HG02884 (cell line): ENCODE results near the gene ASTN1.
A peak's percentile ranks its signal among the peaks of the same experiment; 100 is the strongest.

Source experiments
- ATAC-seq: cut with Tn5 transposase; IDR thresholded peaks from one replicate; pipeline ENCODE4 v1.9.1; 2021; ENCODE audit warnings: mild to moderate bottlenecking, moderate library complexity; ENCODE audit not compliant: unreplicated experiment

ASTN1 gene

DNA sequence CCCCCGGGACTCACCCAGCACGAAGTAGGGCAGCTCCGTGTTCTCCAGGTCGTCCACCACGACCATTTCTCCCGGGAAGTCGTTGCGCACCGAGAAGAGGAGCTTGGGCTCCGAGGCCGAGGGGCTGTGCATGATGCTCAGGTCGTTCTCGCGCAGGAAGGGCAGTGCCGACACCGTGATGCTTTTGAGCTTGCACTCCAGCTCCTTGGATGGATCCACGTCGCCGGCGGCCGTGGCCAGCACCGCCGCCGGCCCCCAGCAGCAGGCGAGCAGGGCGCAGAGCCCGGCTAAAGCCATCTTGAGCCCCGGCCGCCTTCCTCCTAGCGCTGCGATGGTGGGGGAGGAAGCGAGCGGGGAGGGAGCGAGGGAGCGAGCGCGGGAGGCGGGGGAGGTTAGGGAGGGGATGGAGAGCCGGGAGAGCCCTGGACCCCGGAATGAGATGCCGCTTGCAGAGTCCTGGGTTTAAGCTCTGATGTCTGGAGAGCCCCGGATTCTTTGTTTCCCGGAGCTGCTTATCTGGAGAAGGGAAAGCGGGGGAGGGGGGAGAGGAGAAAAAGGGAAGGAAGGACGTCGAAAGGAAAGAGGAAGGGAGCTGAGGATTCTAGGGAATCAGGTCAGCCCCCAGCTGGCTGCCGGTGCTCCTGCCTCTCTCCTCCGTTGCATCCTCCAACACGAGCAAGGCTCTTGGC, at the start of gene ASTN1:
Gene ASTN1 (minus strand): TSS at position 333 of the 689 bp plus-strand sequence. CDS start 36 bp downstream, at position 297.
- no peak for ATAC-seq

DNA sequence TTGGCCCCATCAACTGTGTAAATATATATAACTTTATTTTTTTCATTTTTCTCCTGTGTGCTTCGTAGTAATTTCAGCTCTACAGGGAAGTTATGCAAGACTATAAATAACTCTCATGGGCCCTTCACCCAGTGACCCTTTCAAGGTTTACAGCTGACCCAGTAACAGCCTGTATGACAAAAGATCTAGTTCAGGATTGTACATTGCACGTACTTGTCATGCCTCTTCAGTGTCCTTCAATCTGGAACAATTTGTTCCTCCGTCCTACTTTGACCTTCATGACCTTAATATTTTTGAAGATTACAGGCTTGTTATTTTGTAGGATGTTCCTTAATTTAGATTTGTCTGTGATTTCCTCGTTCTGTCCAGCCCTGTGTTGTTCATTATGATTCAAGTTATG, 46.7 kb upstream of the ASTN1 start:
- ATAC-seq = no peak

DNA sequence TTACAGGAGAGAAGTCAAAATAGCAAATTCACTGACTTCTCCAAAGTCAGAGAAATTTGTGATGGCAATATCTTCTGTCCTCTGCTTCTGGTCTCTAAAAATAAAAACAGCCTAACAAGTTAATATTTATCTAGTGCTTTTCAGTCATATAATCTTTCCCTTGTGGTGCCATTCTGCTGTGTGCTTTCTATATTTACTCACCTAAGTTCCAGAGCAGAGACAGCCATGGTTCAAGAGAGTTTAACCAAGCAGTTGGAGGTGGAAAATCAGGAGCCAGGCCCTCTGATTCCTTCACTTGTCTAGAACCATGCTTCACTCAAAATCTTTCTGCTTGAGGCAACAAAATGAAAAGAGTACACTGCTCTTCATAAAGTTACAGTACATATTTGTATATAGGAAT, 45.6 kb upstream of the ASTN1 start:
- no peak for ATAC-seq

DNA sequence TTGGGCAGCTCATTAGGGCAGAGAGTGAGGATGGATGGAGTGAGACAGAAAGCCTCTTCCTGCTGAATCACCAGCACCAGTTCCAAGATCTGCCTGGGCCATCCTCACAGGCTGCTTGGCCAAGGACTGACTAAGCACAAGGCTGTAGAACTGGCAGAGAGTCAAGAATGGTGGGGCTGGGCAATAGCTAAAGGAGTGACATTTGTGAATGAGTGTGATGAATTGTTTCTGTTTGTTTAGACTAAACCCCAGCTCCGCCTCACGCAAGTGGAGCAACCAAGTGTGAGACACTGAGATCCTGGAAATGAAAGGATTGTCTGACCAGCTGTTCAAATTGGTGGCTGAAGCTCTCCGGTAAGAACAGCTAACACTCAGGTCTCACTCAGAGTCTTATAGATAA, 44.8 kb upstream of the ASTN1 start:
- ATAC-seq = no peak

DNA sequence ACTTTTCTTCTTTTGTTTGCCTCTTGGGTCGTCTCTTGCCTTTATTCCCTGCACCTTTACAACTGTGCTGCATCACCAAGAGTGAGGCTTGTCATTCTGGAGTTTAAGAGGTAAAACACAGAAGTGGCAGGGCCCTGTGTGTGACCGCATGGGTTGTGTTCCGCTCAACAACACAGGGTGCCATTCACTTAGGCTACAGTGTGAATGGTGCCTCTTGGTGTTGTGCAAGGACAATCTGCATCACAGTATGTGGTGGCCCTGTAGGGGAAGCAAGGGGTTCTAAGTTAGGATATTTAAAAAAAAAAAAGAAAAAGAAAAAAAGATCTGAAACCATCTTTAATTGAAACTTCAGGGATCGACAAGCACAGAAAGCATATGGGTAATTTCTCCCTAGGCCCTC, 44.4 kb upstream of the ASTN1 start:
- ATAC-seq = no peak

DNA sequence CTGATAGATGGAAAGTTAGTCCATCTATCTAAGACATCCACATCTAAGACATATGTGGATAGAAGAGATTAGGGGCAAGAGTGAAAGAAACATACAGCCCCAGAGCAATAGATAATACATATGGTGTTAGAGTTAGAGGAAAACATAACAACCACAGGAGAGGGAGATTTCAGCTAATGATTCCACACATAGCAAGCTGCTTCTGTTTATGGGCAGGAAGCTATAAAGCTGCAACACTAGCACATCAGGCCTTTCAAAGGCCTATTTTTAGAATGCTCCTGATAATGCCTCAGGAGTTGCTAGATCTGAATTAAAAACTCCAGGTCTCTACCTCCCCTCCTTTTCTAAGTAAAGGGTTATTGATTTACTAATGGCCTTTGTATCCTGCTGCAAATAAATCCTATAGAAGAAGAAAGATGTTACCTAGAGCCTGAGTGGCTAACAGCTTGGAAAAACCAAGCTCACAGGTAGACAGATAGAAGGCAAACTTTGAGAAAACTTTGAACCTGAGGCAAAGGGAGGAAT, 42.4 kb upstream of the ASTN1 start:
- no peak for ATAC-seq

DNA sequence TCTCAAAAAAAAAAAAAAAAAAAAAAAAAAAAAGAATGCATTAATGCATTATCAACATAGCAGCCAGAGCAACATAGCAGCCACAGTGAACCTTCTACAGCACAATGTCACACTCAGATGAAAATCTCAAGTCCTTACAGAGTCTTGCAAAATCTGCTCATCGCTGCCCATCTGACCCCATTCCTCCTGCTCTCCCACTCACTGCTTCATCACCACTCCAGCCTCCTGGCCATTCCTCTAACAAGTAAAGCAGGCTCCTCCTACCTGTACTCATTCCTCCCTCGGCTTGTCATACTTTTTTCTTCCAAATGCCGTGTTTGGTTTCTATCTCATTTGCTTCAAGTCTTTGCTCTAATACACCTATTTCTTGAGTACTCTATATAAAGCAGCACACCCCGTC, 35.8 kb upstream of the ASTN1 start:
- ATAC-seq = no peak

DNA sequence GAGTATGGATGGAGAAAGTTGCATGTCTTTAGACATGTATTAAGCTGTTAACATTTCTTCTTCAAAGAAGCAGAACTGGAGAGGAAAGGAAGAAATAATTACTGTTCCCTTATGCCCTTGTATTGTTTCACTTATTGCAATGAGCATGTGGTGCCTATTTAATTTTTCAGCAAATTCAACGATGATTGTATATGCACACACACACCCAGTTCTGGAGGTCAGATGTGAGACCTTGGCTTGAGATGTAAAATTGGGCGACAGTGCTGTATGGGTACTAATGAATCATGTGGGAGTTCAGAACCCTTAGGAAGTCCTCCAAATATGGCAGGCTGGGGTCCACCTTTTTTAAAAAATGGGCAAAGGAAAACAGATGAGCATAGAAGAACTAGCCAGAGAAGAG, 33.7 kb upstream of the ASTN1 start:
- ATAC-seq = no peak

DNA sequence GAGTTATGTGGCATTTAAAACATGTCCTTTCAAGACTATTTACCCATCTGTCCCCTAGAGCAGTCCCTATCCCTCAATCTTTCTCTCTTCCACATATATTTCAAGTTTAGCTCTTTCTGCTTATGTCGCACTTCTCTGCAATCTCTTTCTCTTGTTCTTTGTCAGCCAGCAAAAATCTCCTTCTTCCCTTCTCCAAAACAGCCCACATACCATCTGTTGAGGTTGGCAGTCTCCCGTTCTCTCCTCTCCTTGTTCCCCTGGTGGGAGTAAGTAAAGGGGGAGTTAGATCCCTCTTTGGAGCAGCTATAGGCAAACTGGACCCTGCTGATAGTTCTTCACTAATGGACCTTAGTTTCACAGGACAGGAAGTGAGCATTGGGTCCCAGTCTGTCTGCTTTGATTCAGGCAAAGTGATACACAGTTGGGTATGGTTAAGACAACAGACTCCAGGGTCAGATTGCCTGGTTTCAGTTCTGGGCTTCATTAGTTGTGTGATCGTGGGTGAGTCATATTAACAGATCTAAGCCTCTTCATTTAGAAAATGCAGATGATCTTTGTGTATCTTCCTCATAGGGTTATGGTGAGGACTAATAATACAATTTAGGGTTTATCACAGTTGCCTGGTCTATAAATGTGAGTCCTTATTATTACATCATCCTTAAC, 25.9 kb upstream of the ASTN1 start:
- no peak for ATAC-seq

DNA sequence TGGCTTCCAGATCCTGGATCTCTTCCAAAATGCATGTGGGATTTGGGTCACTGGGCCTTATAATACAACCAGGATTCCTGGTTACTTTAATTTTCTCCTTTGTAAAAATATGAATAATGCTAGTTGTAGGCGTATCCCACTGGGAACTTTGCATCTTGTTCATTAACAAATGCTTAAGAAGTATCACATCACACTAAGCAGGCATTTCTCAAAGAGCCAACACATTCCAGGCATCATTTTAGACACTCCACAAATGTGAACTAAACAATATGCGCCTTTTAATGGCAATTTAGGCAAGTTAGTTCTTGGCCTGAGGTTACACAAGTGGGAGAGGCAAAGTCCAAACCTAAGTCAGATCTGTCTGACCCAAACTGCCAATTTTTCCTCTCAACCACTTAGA, 22.1 kb upstream of the ASTN1 start:
- ATAC-seq = no peak

DNA sequence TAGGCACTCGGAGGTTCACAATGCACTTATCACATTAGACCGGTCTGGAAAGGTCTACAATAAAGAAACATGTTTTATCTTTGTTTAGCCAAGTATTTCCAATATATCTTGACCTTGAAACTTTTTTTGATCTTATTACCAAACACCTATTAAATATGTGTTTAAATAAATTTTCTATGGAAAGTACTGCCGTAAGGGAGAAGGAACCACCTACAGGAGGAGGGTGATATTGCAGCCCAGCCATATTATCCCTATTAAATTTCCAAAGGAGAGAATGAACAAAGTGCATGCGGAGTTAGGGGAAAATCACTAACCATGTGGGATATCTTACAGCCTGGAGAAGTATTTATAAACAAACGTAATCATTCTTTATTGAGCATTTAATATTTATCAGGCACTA, 20.7 kb upstream of the ASTN1 start:
- ATAC-seq = no peak

DNA sequence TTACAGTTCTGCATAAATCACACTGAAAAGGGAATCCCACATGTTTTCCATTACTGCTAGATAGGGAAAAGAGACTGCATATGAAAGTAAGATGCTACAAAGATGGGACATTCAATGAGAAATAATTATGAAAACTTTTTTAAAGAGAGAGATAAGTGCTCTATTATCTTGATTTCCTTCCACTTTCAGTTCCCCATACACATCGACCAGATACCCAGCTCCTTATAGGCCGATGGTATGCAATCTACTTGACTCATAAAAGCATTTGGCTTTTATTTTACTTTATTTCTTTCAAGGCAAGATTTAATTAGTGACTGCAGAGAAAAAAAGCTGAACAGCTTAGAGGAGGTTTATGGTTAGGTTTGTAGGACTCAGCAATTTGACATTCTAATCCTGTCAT, 19.3 kb upstream of the ASTN1 start:
- ATAC-seq = no peak

DNA sequence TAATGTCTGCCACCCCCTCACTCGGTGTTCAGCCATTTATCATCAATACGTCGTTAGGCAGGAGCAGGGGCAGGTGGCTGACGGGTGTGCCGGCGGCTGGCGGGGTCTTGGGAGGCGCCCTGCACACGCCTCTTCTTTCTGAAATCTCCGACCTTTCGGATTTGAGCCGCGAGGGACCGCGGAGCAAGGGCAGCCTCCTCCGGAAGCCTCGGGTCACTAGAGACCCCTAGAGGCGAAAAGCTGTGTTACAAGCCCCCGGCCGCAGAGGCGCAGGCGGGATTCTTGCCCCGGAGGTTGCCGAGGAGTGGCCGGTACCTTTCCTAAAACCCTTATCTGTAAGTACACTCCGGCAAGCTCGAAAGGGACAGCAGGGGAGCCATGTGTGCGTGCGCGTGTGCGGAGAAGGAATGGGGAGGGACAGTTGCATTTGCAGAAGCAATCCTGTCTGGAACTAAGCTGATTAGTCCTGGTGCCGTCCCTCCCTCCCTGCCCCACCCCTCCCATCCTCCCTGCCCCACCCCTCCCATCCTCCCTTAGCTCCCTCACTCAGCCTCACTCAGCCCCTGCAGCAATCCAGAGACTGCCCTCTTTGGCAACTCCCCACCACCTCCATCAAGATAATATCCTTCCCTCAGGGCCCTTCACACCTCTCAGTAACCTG, 17.2 kb upstream of the ASTN1 start:
- peak; percentile 97 for ATAC-seq

DNA sequence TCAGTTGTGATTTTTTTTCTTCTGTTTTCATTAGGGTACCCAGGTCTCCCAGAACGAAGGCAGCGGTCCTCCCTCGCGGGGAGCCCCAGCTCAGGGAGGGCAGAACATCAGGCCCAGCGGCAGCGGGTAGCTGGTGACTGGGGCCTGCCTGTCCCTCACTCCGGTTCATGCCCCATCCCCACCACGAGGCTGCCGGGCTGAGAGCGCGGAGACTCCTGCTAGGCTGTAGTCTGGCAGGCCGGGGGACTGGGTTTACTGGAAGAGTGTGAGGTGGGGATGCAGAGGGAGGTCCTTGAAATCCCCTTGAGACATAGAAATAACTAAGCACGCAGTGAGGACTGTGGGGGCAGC, 16.7 kb upstream of the ASTN1 start:
- ATAC-seq = no peak

DNA sequence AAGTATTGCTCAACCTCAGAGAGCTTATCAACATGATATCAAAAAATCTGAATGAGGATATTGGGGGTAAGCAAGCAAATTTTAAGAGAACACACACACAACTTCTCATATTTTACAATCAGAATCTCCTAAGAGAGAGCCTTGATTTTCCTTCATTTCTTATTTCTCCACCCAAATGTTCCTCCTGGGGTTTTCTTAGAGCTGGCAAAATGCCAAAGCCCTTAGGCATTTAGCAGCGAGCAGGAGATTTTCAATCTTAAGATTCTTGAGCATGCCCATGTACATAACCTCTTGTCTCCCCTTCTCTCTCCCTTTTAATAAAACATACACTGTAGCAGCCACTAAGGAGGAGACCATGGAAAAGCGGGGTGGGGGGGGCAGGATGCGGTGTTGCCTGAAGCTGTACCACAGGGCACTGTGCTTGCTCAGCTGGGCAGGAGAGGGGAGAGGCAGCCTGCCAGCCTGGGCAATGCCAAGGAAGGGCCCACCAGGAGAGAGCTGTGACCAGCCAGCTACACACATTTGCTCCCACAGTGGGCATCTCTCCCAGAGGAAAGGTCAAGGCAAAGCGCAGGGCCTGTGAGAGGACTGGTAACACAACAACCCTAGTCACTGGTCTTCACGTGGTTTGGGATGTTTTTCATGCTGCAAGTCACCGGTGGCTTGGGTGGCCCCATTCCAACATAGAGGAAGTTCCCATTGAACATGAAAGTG, 10.6 kb upstream of the ASTN1 start:
- no peak for ATAC-seq

DNA sequence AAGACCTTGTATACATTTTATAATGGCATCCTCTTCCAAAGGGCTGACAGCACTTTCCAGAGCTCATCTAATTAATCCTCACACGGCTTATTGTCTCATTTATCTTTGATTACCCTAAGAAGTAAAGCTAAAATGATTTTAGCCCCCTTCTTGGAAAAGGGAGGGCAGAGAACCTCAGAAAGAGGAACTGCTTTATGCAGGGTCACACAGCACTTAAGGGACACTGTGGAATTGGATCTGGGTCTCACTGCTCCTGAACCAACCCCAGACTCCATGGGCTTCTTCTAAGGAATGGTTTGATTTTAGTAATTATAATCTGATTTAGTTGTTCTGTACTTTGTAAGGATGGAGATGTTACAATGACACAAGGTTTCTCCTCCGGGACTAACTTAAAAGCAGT, 9.5 kb upstream of the ASTN1 start:
- no peak for ATAC-seq

DNA sequence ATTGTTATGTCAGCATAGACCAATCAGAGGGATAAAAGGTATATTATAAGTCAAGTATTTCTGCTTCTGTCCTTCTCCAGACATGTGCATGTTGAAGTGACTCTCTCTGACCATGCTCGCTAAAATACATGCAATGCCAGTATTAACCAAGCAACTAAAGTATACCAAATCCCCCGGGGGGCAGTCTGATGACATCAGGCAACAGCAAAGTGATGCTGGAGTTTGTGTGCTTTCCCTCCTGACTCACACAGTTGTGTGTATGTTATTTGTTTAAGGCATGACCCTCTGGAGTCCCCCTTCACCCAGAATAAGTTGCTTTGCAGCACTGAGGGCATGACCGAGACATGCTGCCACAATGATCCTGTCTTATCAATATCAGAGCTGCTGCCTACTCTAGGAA, 8.4 kb upstream of the ASTN1 start:
- ATAC-seq = no peak

DNA sequence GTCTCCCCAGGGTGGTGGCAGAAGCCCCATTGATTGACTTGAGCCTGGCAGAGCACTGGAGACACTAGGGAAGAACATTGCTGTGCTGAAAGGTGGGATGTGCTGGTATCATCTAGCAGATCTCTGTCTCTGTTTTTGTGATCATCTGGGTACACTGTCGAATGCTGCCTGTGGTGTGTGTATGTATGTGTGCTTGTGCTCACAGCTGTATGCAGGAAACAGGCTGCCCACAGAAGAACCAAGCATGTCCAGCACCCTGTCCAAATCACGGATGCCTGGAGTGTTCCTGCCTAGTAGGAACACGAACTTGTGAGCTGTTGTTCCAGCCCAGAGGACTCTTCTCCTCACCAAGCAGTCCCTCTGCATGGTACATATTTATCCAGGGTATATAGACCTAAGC, 7.8 kb upstream of the ASTN1 start:
- no peak for ATAC-seq

DNA sequence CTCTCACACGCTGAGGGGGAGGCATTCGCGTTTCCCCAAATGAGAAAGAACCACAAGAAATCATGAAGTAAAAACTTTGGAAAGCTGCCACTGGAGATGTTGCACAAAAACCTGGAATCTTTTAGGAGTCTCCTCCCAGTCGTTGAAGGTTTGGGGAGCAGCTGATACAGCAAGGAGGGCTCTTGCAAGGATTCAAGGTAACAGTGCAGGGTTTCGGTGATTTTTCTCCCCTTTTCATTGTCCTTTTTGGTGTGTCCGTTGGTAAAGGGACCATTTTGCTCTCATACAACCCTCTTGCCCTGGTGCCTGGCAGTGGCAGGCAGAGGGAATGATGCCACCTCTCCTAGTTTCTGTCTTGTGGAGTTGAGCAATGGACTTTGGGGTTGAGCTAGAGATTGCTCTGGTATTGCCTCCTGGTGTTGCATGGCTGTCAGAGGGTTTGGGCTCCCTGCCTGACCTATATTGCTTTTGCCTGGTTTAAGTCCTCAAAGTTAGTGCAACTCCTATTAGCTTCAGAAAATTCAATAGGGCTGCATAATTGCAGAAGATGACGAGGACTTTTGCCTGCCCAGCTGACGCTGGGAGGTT, 7.1 kb upstream of the ASTN1 start:
- ATAC-seq = no peak

DNA sequence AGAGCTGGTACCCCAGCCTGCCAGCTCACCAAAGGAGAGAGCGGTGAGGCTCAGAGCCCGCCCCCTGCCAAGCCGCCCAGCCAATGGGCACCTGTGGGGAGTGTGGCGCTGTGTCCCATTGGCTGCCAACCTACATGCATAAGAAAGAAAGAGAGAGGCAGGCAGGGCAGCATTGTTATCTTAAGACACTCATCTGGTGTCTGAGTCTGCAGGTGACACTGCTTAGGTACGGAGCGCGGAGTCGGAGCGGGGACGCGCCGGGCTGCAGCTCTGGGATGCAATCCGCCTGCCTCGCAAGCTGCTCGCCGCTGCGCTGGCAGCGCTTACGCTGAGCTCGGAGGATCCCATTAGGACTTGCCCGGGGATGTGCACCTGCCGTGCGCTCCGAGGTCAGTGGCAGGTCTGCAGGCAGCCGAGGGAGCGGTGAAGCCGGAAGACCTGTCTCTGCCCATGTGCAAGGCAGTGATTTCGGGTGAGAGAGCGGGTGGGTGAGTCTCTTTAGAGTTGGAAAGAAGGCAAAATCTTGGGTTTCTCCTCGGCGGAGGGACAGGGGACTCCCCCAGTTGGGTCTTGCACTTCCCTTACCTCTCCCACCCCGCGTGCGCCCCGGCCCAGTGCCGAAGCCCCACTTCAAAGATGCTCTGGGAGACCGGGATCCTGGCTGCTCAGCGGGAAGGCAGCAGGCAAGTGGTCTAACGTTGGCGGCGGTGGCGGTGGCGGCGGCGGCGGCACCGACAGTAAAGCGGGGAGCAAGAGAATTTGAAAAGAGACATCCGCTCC, 6.4 kb upstream of the ASTN1 start, which contains the start of gene BRINP2:
Gene BRINP2 (plus strand): TSS at position 203 of the 780 bp plus-strand sequence. CDS start 58,919 bp downstream, outside the sequence.
- ATAC-seq = no peak
